Stomach (tissue), 9 donors: Measurements from ENCODE around the gene NEURL3. TPM values are rescaled to one million over a fixed set of nuclear protein-coding genes. Genes with fewer than 3 reads are reported as not detected.
A peak's percentile ranks its signal among the peaks of the same experiment; 100 is the strongest.

ENCODE experiments used
- DNase-seq, 2 donors: peaks; one replicate each; pipeline versions ENCODE4 v3.0.0 to v3.0.0-alpha.2; 2013 to 2019
- H3K27ac ChIP-seq, 5 donors: fragments of 200-600 bp in 4 of 5; sonication (generic) in 4 of 5; one replicate each; pipeline ENCODE4 v1.5.1; 2013 to 2019; ENCODE audit warnings: mild to moderate bottlenecking in 1 of 5, moderate library complexity in 1 of 5
- H3K27me3 ChIP-seq, 3 donors: fragments of 200-600 bp; sonication (generic); one replicate each; pipeline ENCODE4 v1.5.1; 2017 to 2019; ENCODE audit warnings: mixed run types in 1 of 3
- H3K36me3 ChIP-seq, 4 donors: fragments of 200-600 bp; sonication (generic); 1 replicate in 3 of 4; 2 replicates in 1 of 4; pipeline ENCODE4 v1.5.1; 2016 to 2019
- H3K4me1 ChIP-seq, 4 donors: fragments of 200-600 bp; sonication (generic); one replicate each; pipeline ENCODE4 v1.5.1; 2016 to 2019
- H3K4me3 ChIP-seq, 4 donors: fragments of 200-600 bp; sonication (generic) in 3 of 4; one replicate each; pipeline ENCODE4 v1.5.1; 2016 to 2019; ENCODE audit warnings: mild to moderate bottlenecking in 1 of 4
- H3K9me3 ChIP-seq, 4 donors: fragments of 200-600 bp; sonication (generic); one replicate each; pipeline ENCODE4 v1.5.1; 2016 to 2019
- CTCF ChIP-seq, 7 experiments: fragments of 450-650 bp in 4 of 7; fragments of 200-600 bp in 3 of 7; sonication (generic) in 3 of 7; IDR thresholded peaks; one replicate each; pipeline ENCODE4 v1.5.1; 2016 to 2019; ENCODE audit warnings: antibody characterized with exemption in 7 of 7, control low read depth in 2 of 7, mild to moderate bottlenecking in 1 of 7
- EP300 ChIP-seq: sonication (generic); formaldehyde crosslinking; IDR thresholded peaks from one replicate; pipeline ENCODE4 v1.6.1; 2017; ENCODE audit warnings: antibody characterized with exemption
- POLR2A ChIP-seq, 4 donors: fragments of 450-650 bp; IDR thresholded peaks; one replicate each; pipeline ENCODE4 v1.6.1; 2016; ENCODE audit warnings: antibody characterized with exemption in 4 of 4, control low read depth in 2 of 4, mild to moderate bottlenecking in 1 of 4, moderate library complexity in 1 of 4
- POLR2AphosphoS5 ChIP-seq, 3 donors: sonication (generic); formaldehyde crosslinking; IDR thresholded peaks; one replicate each; pipeline ENCODE4 v1.6.1; 2016; ENCODE audit warnings: antibody characterized with exemption in 3 of 3
- WGBS, 5 donors: extraction: QIAGEN DNeasy Blood & Tissue Kit in 3 of 5; methylation state at CpG; one replicate each; pipeline versions ENCODE4 v1.1.5 to v1.1.7; 2013 to 2018; 5-methylcytosine and 5-hydroxymethylcytosine counted together
- intact Hi-C: fragments of 100-400 bp; cut with DNase I; formaldehyde crosslinking; loops from one replicate; pipeline ENCODE4 v1.15.1; 2023; ENCODE audit warnings: low total_unique reads
- polyA plus RNA-seq, 3 donors: library from polyadenylated mRNA; stranded (reverse); fragments of 200-250 nt; gene quantifications; one replicate each; pipeline ENCODE4 v1.2.3, GENCODE V29; 2013
- total RNA-seq, 5 donors: library from RNA; depleted of rRNA; stranded (reverse); fragments of >200 nt; gene quantifications; one replicate each; pipeline versions ENCODE4 v1.1.0 to v1.2.3, GENCODE V29; 2014 to 2016
- donor health status: healthy with polysubstance abuse.
- donor health status: Bipolar disorder and iron deficiency.
- donor health status: healthy.

The NEURL3 gene
- total and polyA plus RNA-seq, 8 donors: 0.50 to 12.7 (median 1.6) TPM; not detected in 4

- Histone ChIP-seq H3K27me3 (no peaks in the 10 kb centered on the region), H3K4me3 (peak overlapping the region; percentile 84 to 97 (median 90)), H3K4me1 (peaks cover 59 to 92% (median 81%) of the 10 kb centered on the region in 4 donors), H3K9me3 (no peaks in the 10 kb centered on the region), H3K36me3 (peaks cover 0 to 7% (median 3%) of the 10 kb centered on the region in 4 donors), H3K27ac (peak overlapping the region; percentile 89 to 99 (median 98))
- intact Hi-C loops: no loop called here
- DNase-seq: peak; percentile 79 to 88
- 0 to 1% (median 1%) methylated on average over 44 to 61 of the region's 61 CpGs for WGBS, 5 donors
- TF ChIP-seq POLR2AphosphoS5 (IDR thresholded peaks at IDR 0.05) (peak; percentile 48 to 61 (median 55)), EP300 (no peak)
These were observed 32.0 kb upstream of the NEURL3 start for GRCh38 chr2:96537066-96537733.

- H3K36me3 ChIP-seq: peaks cover 0 to under 1% (median 0%) of the 10 kb centered on the region in 4 donors
- peak within 1 kb of the TSS; percentile 89 to 99 (median 98) for H3K27ac ChIP-seq
- intact Hi-C loops: no loop called here
- no peaks in the 10 kb centered on the region for H3K27me3 ChIP-seq
- H3K9me3 ChIP-seq: no peaks in the 10 kb centered on the region
- peak within 1 kb of the TSS; percentile 84 to 97 (median 90) for H3K4me3 ChIP-seq
- TF ChIP-seq POLR2AphosphoS5 (IDR thresholded peaks at IDR 0.05): peak; percentile 91 to 96 (median 93)
- TF ChIP-seq CTCF (IDR thresholded peaks at IDR 0.05): peak in 5 of 7 experiments; percentile 34 to 74 (median 47)
- no peak for TF ChIP-seq EP300
- WGBS, 5 donors: 0 to 2% (median 1%) methylated on average over 6 to 69 of the region's 69 CpGs
- peak; percentile 95 to 98 for DNase-seq
- H3K4me1 ChIP-seq: peaks cover 62 to 92% (median 83%) of the 10 kb centered on the region in 4 donors
These were observed 31.4 kb upstream of the NEURL3 start, which contains the start of gene ARID5A for GRCh38 chr2:96536445-96537065. ARID5A (plus strand) TSS chr2:96536752; CDS start chr2:96536827, 75 bp downstream.

GRCh38 chr2:96535331-96535730, 30.2 kb upstream of the NEURL3 start:
- WGBS, 5 donors: 81 to 94% (median 93%) methylated on average over 4 of the region's 4 CpGs
- no peak for DNase-seq
- TF ChIP-seq CTCF (IDR thresholded peaks at IDR 0.05): no peak
- Histone ChIP-seq H3K4me3 (no peak overlapping the region), H3K27me3 (no peaks in the 10 kb centered on the region), H3K27ac (peak overlapping the region in 4 of 5 donors; percentile 84 to 99 (median 92)), H3K9me3 (no peaks in the 10 kb centered on the region), H3K36me3 (no peaks in the 10 kb centered on the region), H3K4me1 (peaks cover 62 to 91% (median 78%) of the 10 kb centered on the region in 4 donors)
- intact Hi-C loops: no loop called here

DNA sequence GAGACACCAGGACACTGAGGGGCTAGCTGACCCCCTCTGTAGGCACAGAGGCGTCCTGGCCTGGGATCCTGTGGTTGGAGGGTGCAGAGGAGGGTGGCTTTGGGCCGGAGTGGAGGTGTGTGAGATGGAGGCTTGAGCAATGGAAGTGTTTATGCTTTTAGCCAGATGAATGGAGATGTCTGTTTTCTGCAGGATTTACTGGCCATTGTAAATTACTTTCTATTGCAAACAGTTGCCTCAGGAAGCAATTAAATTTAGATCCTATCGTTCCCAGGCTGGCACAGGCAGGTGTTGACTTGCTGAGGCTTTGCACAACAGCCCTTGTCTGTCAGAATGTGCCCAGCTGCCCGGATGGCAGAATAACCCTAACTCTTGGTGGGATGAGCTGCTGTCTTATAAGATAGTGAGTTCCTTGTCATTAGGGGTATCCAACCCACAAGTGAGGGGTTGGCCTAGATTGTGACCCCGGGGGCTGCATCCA, 29.6 kb upstream of the NEURL3 start:
- no peaks in the 10 kb centered on the region for H3K27me3 ChIP-seq
- H3K27ac ChIP-seq: peak overlapping the region in 4 of 5 donors; percentile 84 to 99 (median 92)
- intact Hi-C loops: no loop called here
- TF ChIP-seq EP300: no peak
- TF ChIP-seq POLR2A (IDR thresholded peaks at IDR 0.05): no peak
- peaks cover 62 to 91% (median 72%) of the 10 kb centered on the region in 4 donors for H3K4me1 ChIP-seq
- DNase-seq: no peak
- no peak overlapping the region for H3K4me3 ChIP-seq
- no peaks in the 10 kb centered on the region for H3K36me3 ChIP-seq
- H3K9me3 ChIP-seq: no peaks in the 10 kb centered on the region
- 40 to 67% (median 51%) methylated on average over 4 to 5 of the region's 5 CpGs for whole genome bisulfite sequencing, 5 donors

- intact Hi-C loops: no loop called here
- Histone ChIP-seq H3K36me3 (no peaks in the 10 kb centered on the region), H3K27ac (peak overlapping the region; percentile 26 to 99 (median 91))
These were observed 29.0 kb upstream of the NEURL3 start for GRCh38 chr2:96534141-96534540.

More at GRCh38 chr2:96534141-96534540, 29.0 kb upstream of the NEURL3 start:
- Histone ChIP-seq H3K4me3 (no peak overlapping the region), H3K4me1 (peaks cover 58 to 91% (median 66%) of the 10 kb centered on the region in 4 donors), H3K27me3 (no peaks in the 10 kb centered on the region), H3K9me3 (no peaks in the 10 kb centered on the region)
- TF ChIP-seq POLR2A (IDR thresholded peaks at IDR 0.05) (no peak), EP300 (no peak), CTCF (IDR thresholded peaks at IDR 0.05) (no peak), POLR2AphosphoS5 (IDR thresholded peaks at IDR 0.05) (no peak)
- peak in 1 of 2 donors; percentile 55 for DNase-seq
- 19 to 26% (median 25%) methylated on average over 4 of the region's 4 CpGs for WGBS, 5 donors
